Measurements from ENCODE around the gene BTBD19. TPM values are rescaled to one million over a fixed set of nuclear protein-coding genes. Genes with fewer than 3 reads are reported as not detected.

Gene BTBD19
- total and polyA plus RNA-seq, 2 of the 8 experiments (the other 6 are each of a cell fraction or from before 2014, with no cell fraction given), result 1.1 TPM

- ChIA-PET POLR2A (ENCODE audit: partially characterized antibody) (interaction anchor here (1.0 to 23.6 kb wide), 10 partner anchors 9 to 61 kb away, joined by 3 to 428 read pairs (median 20); partner anchors contain the start of genes BTBD19, DYNLT4, PLK3 and RNU5D-1), CTCF (ENCODE audit: partially characterized antibody) (interaction anchor here (0.6 to 10.4 kb wide), 21 partner anchors 10 to 815 kb away, joined by 3 to 67 read pairs (median 6); partner anchors contain the start of genes BTBD19, DYNLT4, HECTD3 and PLK3)
- H3K36me3 ChIP-seq (ENCODE audit: control insufficient read depth in 2 of 4, insufficient read depth in 4 of 4, low read length in 3 of 4), result no peaks in the 10 kb centered on the region
- no peaks in the 10 kb centered on the region for H3K9me3 ChIP-seq (ENCODE audit: insufficient read depth in 2 of 2, low read depth in 1 of 2, low read length in 1 of 2)
- no peak overlapping the region for H3K56ac ChIP-seq (replicated peaks; ENCODE audit: insufficient read length, low read depth, low read length)
- peaks cover 6% of the 10 kb centered on the region; the same call in 1 of the 2 replicates for H3K23me2 ChIP-seq (ENCODE audit: low read depth, low read length)
- peak overlapping the region; percentile 99 for H2BK15ac ChIP-seq (ENCODE audit: low read length)
- no peak overlapping the region for H4K5ac ChIP-seq (ENCODE audit: insufficient read length, low read depth, low read length)
- H3K9ac ChIP-seq (replicated peaks in 1 of 4; ENCODE audit: extremely low read depth in 1 of 4, low read depth in 3 of 4, low read length in 3 of 4), result peak overlapping the region in 2 of 4 experiments; percentile 17 to 45; a peak in 1 of 7 replicates
- peaks cover 4 to 18% (median 14%) of the 10 kb centered on the region in 4 experiments for H3K4me1 ChIP-seq (replicated peaks in 1 of 4; ENCODE audit: control insufficient read depth in 3 of 4, insufficient read depth in 4 of 4, low read length in 3 of 4)
- no peak overlapping the region for H3K23ac ChIP-seq (ENCODE audit: insufficient read length)
- no peak overlapping the region for H2AFZ ChIP-seq (ENCODE audit: low read length)
- DNase-seq (ENCODE audit: low read depth in 1 of 2, low spot score in 2 of 2), result no peak
- H3K79me2 ChIP-seq (ENCODE audit: control insufficient read depth in 1 of 2, insufficient read depth in 2 of 2, low read length in 2 of 2), result no peaks in the 10 kb centered on the region
- H2AK5ac ChIP-seq (ENCODE audit: low read depth, low read length), result no peak overlapping the region
- peak overlapping the region; percentile 90 for H4K91ac ChIP-seq (replicated peaks; ENCODE audit: insufficient read length, low read length)
- peaks cover 0 to 7% (median 2%) of the 10 kb centered on the region in 4 experiments; a peak in 3 of 7 replicates for H3K27me3 ChIP-seq (replicated peaks in 1 of 4; ENCODE audit: control insufficient read depth in 3 of 4, extremely low read depth in 1 of 4, insufficient read depth in 3 of 4, low read length in 3 of 4)
- H2BK12ac ChIP-seq (ENCODE audit: low read depth, low read length), result peak overlapping the region; percentile 96; the same call in 1 of the 2 replicates
- H2BK5ac ChIP-seq (ENCODE audit: low read depth, low read length), result peak overlapping the region; percentile 60; the same call in 1 of the 2 replicates
- no peak for FAIRE-seq
- 0 out of 2 replicates have a peak, but pooled peaks cover 2% of the 10 kb centered on the region for H3K79me1 ChIP-seq (ENCODE audit: low read depth, low read length)
- H4K20me1 ChIP-seq (replicated peaks in 1 of 2; ENCODE audit: control insufficient read depth in 1 of 2, insufficient read depth in 2 of 2, low read length in 2 of 2), result no peaks in the 10 kb centered on the region
- H3K18ac ChIP-seq (ENCODE audit: extremely low read depth, low read length), result peak overlapping the region; percentile 97
- no peak overlapping the region for H3K27ac ChIP-seq (ENCODE audit: low read depth, low read length)
- 0 out of 2 replicates have a peak overlapping the region, but pooled peaks have one; percentile 75 for H2BK20ac ChIP-seq (ENCODE audit: low read length)
- no peak overlapping the region for H3K4ac ChIP-seq (replicated peaks; ENCODE audit: insufficient read length, low read depth, low read length)
- 84% methylated on average over 7 of the region's 9 CpGs; no CpG with 5 or more reads in 1 of the 2 experiments for WGBS, 2 experiments (ENCODE audit: extremely low coverage in 1 of 2, insufficient coverage in 1 of 2, insufficient read length in 1 of 2, insufficient replicate concordance in 2 of 2, low coverage in 1 of 2, low lambda C conversion rate in 2 of 2, missing lambda C conversion rate in 1 of 2)
- no peak overlapping the region; the same call in 1 of the 2 replicates for H4K8ac ChIP-seq (ENCODE audit: extremely low read depth, insufficient read depth, low read length)
- H3K4me2 ChIP-seq (ENCODE audit: insufficient read depth in 1 of 2, low read depth in 2 of 2, low read length in 2 of 2), result peak overlapping the region; percentile 64 to 74
- peak overlapping the region; percentile 17 to 58 (median 46); a peak in 7 of 8 replicates for H3K4me3 ChIP-seq (ENCODE audit: extremely low read depth in 1 of 4, insufficient read depth in 2 of 4, low read depth in 3 of 4, low read length in 4 of 4)
- no peak overlapping the region for H3K14ac ChIP-seq (ENCODE audit: insufficient read length)
- no peak overlapping the region for H2BK120ac ChIP-seq (replicated peaks; ENCODE audit: low read depth, low read length)
Measured at GRCh38 chr1:44786841-44787426, 21.4 kb upstream of the BTBD19 start.

All from H1 (cell line).